GM12874 (cell line): ENCODE data around the gene CFL1.

Experiments
- CTCF ChIP-seq: IDR thresholded peaks from 2 replicates; pipeline ENCODE4 v1.5.1; 2011; ENCODE audit warnings: low read depth, mild to moderate bottlenecking, control low read depth, low read length, moderate library complexity; ENCODE audit not compliant: insufficient read depth

CFL1 gene

GRCh38 chr11:65880027-65880426, 22.0 kb upstream of the CFL1 start:
- TF ChIP-seq CTCF = no peak

DNA sequence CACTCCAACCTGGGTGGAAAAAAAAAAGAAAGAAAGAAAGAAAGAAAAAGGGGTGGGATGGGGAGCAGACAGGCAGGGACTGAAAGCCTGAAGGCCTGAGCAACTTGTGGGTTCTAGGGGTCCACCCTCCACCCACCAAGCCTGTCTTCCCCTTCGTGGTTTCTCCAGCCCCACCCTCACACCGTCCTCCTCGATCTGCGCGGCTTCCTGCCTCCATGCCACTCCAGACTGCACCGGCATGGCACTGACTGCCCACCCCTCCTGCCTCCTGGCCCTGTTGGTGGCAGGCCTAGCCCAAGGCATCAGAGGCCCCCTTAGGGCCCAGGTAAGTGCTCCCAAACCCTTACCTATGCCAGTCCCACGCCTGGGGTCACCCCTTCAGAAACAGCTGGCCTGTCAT, 21.6 kb upstream of the CFL1 start, which contains the start of gene CTSW:
TSS of gene CTSW (plus strand) at position 221 of the 400 bp plus-strand sequence. CDS start at position 239, 18 bp downstream.
- no peak for TF ChIP-seq CTCF

GRCh38 chr11:65873318-65874156, 15.6 kb upstream of the CFL1 start:
- no peak for TF ChIP-seq CTCF

DNA sequence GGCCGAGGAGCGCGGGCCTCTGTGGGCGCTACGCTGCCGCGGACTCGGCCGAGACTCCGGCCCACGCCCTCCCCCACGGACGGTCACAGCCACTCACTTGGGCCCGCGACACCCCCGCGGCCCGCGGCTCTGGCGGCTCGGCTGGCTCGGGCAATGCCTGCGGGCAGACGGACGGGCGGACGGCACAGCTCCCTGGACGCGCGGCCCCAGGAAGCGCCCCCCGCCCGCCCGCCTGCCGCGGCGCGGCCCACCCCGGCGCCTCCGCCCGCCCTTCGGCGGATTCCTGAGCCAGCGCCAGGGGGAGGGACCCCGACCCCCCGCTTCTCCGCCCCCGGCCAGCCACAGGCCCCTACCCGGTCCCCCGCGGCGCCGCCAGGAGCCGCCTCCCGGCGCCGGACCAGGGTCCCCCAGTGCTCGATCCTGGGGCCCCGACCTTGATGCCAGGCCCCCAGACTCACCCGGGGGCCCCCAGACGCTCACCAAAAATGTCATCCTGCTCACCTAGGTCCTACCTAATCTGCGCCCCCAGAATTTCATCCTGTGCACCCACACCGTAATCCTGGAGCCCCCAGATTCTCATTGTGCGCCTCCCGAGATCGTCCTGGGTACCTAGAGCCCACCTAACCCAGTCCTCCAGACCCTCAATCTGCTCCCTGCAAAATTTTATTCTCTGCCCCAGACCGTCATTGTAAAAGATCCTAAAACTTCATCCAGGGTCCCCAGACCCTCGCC, 14.8 kb upstream of the CFL1 start, which contains the start of gene EFEMP2:
TSS of gene EFEMP2 (minus strand) at position 215 of the 732 bp plus-strand sequence. CDS start 446 bp downstream, outside the sequence.
- TF ChIP-seq CTCF = no peak

DNA sequence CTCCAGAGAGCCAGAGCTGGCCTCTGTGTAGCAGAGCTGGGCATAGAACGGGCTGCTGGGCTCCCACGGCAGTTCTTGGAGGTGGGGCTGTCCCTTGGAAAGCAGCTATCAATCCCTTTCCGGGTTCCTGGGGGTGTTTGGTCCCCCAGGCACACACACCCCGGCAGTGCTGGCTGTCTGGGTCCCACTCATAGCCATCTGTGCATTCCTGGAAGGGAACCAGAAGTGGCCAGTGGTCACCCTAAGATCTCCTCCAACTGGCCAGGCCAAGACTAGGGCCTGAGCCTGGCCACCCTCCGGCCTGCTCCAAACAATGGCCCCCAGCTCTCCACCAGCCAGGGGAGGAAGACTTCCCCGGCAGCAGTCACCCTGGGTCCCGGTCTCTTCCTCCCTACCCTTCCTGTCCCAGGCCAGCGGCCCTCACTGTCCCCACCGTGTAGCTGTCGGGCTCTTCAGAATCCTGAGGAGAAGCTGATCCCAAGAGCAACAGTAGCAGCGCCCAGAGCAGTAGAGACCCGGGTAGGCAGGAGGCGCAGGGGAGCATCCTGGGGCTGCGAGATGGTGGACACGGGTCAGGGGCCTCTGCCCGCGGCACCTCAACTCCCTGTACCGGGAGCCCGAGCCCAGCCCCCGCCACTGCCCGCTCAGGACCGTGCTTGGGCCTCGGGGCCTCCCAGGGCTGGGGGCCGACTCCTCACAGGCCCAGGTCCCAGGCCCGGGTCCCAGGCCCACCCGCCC, 14.0 kb upstream of the CFL1 start:
- TF ChIP-seq CTCF = no peak

- no peak for TF ChIP-seq CTCF
These were observed 13.0 kb upstream of the CFL1 start for GRCh38 chr11:65870706-65871681.
